BJ (cell line): ENCODE data around the gene TCF3. TPM values are rescaled to one million over a fixed set of nuclear protein-coding genes. Genes with fewer than 3 reads are reported as not detected.
A peak's percentile ranks its signal among the peaks of the same experiment; 100 is the strongest.

Experiments used
- CTCF ChIA-PET: fragments of 350-600 bp; formaldehyde crosslinking; extraction: SDS; loops from one replicate; lab custom pipeline; 2021; ENCODE audit warnings: antibody characterized with exemption, inconsistent platforms; lab: Yijun Ruan, JAX
- POLR2A ChIA-PET: fragments of 300-600 bp; sonication (Branson Sonifier 250); formaldehyde crosslinking; extraction: SDS; loops from one replicate; lab custom pipeline; 2021; ENCODE audit warnings: antibody characterized with exemption; lab: Charles Lee
- DNase-seq: peaks from one replicate; pipeline ENCODE4 v3.0.0-alpha.2; 2011; ENCODE audit warnings: low read depth
- H3K27me3 ChIP-seq: 2 replicates; pipeline ENCODE4 v1.6.0; 2011; ENCODE audit warnings: low read length; ENCODE audit not compliant: control insufficient read depth, insufficient read depth
- H3K36me3 ChIP-seq: 2 replicates; pipeline ENCODE4 v1.5.1; 2011; ENCODE audit warnings: low read length; ENCODE audit not compliant: control insufficient read depth, insufficient read depth
- H3K4me3 ChIP-seq: 2 replicates; pipeline ENCODE4 v1.5.1; 2011; ENCODE audit warnings: low read depth, mild to moderate bottlenecking, control low read depth, low read length
- polyA plus RNA-seq: library from polyadenylated mRNA; depleted of rRNA; stranded (reverse); fragments of >200 nt; gene quantifications from 2 replicates; pipeline ENCODE4 v1.2.3, GENCODE V29; 2011
- TF ChIP-seq, protein P1 (sequence below): IDR thresholded peaks from 2 replicates; pipeline ENCODE4 v1.5.1; 2011; ENCODE audit warnings: low read depth, mild to moderate bottlenecking, control low read depth, inconsistent platforms, low read length, moderate library complexity; ENCODE audit not compliant: insufficient read depth

Gene TCF3
- polyA plus RNA-seq, 1 experiment = 49.8 TPM

DNA sequence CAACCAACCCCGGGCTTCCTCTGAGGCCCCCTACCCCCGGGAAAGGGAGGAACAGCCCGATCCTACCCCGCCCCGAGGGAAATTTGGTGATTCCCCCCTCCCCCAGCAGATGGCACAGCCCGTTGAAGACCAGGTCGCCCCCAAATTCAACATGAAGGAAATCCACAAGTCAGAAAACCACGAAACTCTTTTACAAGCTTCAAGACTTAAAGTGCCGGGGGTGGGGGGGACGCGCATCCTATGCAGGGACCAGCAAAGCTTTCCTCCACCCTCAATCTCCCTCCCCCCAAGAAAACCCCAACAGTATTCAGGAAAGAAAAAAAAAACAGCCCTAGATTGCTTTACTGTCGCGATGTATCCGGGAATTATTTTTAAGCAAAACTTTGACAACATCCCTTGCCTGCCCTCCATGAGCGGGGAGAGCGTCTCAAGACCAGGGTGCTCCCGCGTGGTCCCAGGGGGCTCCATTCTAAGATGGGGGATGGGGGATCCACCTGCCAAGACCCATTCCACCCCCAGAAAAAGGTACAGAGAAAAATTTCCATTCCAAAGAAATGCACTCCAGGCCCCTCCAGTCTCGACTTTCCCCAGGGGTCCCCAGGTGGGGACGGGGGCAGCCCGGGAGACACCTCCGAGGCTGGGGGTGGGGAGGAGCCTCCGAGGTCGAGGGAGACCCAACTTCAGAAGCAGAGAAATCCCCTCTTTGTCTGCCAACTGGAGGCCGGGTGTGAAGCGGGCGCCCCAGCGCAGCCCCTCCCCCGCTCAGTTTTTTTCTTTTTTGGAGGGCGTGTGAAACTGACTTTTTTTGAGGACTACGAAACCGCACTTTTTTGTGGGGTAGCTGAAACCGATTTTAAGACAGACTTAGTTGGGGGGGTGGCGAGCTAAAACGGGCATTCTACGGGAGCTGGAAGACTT is 1.5 kb downstream of the TCF3 start:
- CTCF ChIA-PET = interaction anchor here (3.4 kb wide), 1 partner anchor 22 kb away, joined by 12 read pairs; no protein-coding TSS in a partner anchor

DNA sequence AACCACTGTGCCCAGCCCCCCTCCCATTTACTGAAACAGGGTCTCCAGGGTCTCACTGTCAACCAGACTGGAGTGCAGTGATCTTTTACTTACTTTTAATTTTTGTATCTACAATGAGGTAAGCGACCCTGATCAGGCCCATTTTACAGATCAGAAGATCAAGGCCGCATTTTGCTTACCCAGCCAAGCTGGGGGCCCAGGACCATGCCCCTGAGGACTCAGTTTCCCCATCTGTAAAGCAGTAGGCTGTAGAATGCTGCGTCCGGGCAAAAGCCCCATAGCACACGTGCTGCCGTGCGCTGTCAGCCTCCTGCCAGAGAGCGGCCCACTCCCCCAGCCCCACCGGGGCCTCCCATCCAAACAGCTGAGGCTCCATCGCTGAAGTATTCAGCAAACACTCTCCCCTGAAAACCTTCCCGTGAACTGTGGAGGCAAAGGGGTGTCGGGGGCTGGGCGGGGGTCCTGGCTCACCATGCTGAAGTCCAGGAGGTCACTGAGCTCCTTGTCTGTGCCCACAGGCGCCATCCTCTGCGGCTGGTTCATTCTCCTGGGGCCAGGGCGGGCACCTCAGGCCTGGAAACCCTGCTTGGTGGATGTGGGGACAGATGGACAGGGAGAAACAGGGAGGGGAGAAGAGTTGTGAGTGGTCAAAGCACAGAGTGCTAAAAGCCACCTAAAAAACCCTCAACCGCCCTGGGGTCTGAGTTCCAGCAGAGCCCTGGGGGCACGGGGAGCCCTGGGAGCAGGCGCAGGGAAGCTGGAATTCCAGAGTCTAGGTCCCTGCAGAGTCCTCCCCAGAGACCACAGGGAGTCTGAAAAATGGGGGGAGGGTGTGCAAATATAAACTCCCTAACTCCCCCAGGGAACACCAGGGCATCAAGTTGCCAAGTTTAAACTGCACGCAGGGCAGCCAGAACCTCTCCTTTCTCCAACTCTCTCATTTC is 2.4 kb downstream of the TCF3 start:
- ChIA-PET POLR2A (no interaction called here), CTCF (interaction anchor here (3.4 kb wide), 1 partner anchor 23 kb away, joined by 12 read pairs; no protein-coding TSS in a partner anchor)
- H3K27me3 ChIP-seq = no peaks in the 10 kb centered on the region
- peak overlapping the region; percentile 78 for H3K4me3 ChIP-seq
- TF ChIP-seq, protein P1, sequence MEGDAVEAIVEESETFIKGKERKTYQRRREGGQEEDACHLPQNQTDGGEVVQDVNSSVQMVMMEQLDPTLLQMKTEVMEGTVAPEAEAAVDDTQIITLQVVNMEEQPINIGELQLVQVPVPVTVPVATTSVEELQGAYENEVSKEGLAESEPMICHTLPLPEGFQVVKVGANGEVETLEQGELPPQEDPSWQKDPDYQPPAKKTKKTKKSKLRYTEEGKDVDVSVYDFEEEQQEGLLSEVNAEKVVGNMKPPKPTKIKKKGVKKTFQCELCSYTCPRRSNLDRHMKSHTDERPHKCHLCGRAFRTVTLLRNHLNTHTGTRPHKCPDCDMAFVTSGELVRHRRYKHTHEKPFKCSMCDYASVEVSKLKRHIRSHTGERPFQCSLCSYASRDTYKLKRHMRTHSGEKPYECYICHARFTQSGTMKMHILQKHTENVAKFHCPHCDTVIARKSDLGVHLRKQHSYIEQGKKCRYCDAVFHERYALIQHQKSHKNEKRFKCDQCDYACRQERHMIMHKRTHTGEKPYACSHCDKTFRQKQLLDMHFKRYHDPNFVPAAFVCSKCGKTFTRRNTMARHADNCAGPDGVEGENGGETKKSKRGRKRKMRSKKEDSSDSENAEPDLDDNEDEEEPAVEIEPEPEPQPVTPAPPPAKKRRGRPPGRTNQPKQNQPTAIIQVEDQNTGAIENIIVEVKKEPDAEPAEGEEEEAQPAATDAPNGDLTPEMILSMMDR = no peak
- H3K36me3 ChIP-seq = peaks cover 17% of the 10 kb centered on the region
- DNase-seq = no peak

More for the DNA sequence above, 1.5 kb downstream of the TCF3 start:
- Histone ChIP-seq H3K27me3 (no peaks in the 10 kb centered on the region), H3K4me3 (peak overlapping the region; percentile 78), H3K36me3 (peaks cover 17% of the 10 kb centered on the region)
- DNase-seq = no peak
- TF ChIP-seq, protein P1 = no peak
- POLR2A ChIA-PET = no interaction called here

DNA sequence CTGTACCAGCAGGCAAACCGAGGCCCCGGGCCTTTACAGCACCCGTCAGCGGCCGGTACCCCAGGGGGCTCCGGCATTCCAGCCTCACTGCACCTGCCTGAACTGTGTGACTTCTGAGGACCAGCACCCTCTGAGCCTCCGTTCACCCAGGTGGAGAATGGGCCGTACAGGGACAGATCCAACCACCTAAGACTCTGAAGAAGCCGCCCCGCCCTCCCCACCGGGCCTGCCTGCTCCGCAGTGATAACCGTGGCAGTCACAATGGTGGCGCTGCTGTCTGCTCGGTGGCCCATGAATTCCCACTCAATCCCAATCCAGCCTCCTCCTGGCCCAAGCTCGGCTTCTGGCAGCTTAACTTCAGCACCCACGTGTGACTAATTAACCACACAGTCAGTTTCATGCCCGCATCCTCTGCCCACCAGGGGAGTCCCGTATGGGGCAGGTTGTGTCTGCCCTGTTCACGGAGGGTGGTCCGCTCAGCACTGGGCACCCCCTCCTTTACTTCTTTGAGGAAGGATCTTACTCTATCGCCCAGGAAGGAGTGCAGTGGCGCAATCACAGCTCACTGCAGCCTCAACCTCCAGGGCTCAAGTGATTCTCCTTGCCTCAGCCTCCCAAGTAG is 3.4 kb downstream of the TCF3 start:
- POLR2A ChIA-PET = no interaction called here
- DNase-seq = no peak

DNA sequence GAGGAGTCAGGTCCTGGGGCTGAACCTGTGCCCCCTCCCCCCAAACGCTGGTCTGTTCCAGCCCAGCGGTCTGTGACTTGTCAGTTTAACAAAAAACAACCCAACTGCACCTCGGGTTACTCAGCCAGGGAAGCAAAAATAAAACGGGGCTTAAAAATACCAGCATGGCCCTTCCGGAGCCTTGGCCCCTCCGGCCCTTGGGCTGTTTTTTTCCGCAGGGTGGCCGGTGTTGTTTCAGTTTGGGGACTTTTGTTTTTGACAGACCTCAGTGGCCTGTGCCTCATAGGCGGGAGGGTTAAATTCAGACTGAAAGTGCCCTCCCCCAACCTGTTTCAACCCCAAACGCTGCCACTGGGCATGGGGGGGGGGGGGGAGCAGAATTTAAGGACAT is 4.0 kb downstream of the TCF3 start:
- TF ChIP-seq, protein P1 = no peak
- no peak overlapping the region for H3K4me3 ChIP-seq
- CTCF ChIA-PET = interaction anchor here (3.4 kb wide), 1 partner anchor 24 kb away, joined by 12 read pairs; no protein-coding TSS in a partner anchor
- no peak for DNase-seq
- H3K27me3 ChIP-seq = no peaks in the 10 kb centered on the region
- POLR2A ChIA-PET = no interaction called here
- peaks cover 20% of the 10 kb centered on the region for H3K36me3 ChIP-seq

More for the DNA sequence above, 3.4 kb downstream of the TCF3 start:
- H3K4me3 ChIP-seq = no peak overlapping the region
- peaks cover 19% of the 10 kb centered on the region for H3K36me3 ChIP-seq
- TF ChIP-seq, protein P1 = no peak
- CTCF ChIA-PET = interaction anchor here (3.4 kb wide), 1 partner anchor 24 kb away, joined by 12 read pairs; no protein-coding TSS in a partner anchor
- no peaks in the 10 kb centered on the region for H3K27me3 ChIP-seq
